Measurements from ENCODE around the gene VEZT.
"Not testable (repeated sequence)": the region's sequence is repeated elsewhere in the genome, so short reads cannot be mapped to it uniquely, and the experiment has no call there.

VEZT gene

GRCh38 chr12:95324246-95324645 is 106.6 kb downstream of the VEZT start:
- not testable (repeated sequence) for DNase-seq

GRCh38 chr12:95325501-95325900 is 107.9 kb downstream of the VEZT start:
- no peak for DNase-seq

- no peak for DNase-seq
Observed at GRCh38 chr12:95326445-95326844, 108.8 kb downstream of the VEZT start.

GRCh38 chr12:95326855-95327254 is 109.2 kb downstream of the VEZT start:
- no peak for DNase-seq

GRCh38 chr12:95328708-95329107 is 111.1 kb downstream of the VEZT start:
- no peak for DNase-seq

- no peak for DNase-seq
Observed at GRCh38 chr12:95335948-95336347, 118.3 kb downstream of the VEZT start.

GRCh38 chr12:95336387-95337067 is 118.9 kb downstream of the VEZT start:
- DNase-seq: peak; percentile 70

GRCh38 chr12:95337146-95337545 is 119.5 kb downstream of the VEZT start:
- no peak for DNase-seq

GRCh38 chr12:95339086-95339788 is 121.6 kb downstream of the VEZT start:
- DNase-seq: no peak

GRCh38 chr12:95342008-95342407 is 124.4 kb downstream of the VEZT start:
- no peak for DNase-seq

- DNase-seq: no peak
Observed at GRCh38 chr12:95343461-95344230, 126.0 kb downstream of the VEZT start.

GRCh38 chr12:95349291-95349690 is 131.7 kb downstream of the VEZT start:
- no peak for DNase-seq

GRCh38 chr12:95351748-95352147 is 134.1 kb downstream of the VEZT start:
- no peak for DNase-seq

Data from kidney glomerular epithelial cell (primary cell).